HEK293 (cell line): ENCODE measurements around the gene ARHGAP15.

Experiments
- CTCF ChIA-PET: fragments of 350-600 bp; formaldehyde crosslinking; extraction: SDS; loops from one replicate; lab custom pipeline; 2021; ENCODE audit warnings: antibody characterized with exemption; lab: Yijun Ruan, JAX
- POLR2A ChIA-PET: fragments of 300-600 bp; formaldehyde crosslinking; extraction: SDS; loops from one replicate; lab custom pipeline; 2020; ENCODE audit warnings: antibody characterized with exemption, inconsistent platforms; lab: Yijun Ruan, JAX
- H3K27ac ChIP-seq: fragments of 200-500 bp; sonication (Bioruptor generic); 2 replicates; pipeline ENCODE4 v1.5.1; 2014; ENCODE audit warnings: low read depth, low read length, control low read depth, inconsistent platforms; ENCODE audit errors: extremely low read depth
- H3K36me3 ChIP-seq, 2 experiments: fragments of 200-500 bp in 1 of 2; sonication (Bioruptor generic) in 1 of 2; 1 replicate in 1 of 2; 2 replicates in 1 of 2; pipeline ENCODE4 v1.5.1; 2014 to 2017; ENCODE audit warnings: inconsistent platforms in 2 of 2, low read length in 2 of 2; ENCODE audit not compliant: control insufficient read depth in 2 of 2, insufficient read depth in 1 of 2
- H3K4me1 ChIP-seq: fragments of 200-500 bp; sonication (Bioruptor generic); 2 replicates; pipeline ENCODE4 v1.5.1; 2014; ENCODE audit warnings: mild to moderate bottlenecking, low read length, inconsistent platforms; ENCODE audit not compliant: control insufficient read depth, insufficient read depth
- H3K4me3 ChIP-seq: 2 replicates; pipeline ENCODE4 v1.5.1; 2011; ENCODE audit warnings: low read depth, mild to moderate bottlenecking, control low read depth, low read length, moderate library complexity
- H3K9me3 ChIP-seq: fragments of 200-500 bp; sonication (Bioruptor generic); 2 replicates; pipeline ENCODE4 v1.5.1; 2014; ENCODE audit warnings: low read depth, low read length, inconsistent platforms; ENCODE audit not compliant: control insufficient read depth, insufficient read depth
- ELK4 ChIP-seq: IDR thresholded peaks from 2 replicates; pipeline ENCODE4 v1.6.1; 2011; ENCODE audit warnings: mild to moderate bottlenecking, low read depth, low read length, borderline replicate concordance
- GLI2 ChIP-seq: fragments of 450-650 bp; formaldehyde crosslinking; IDR thresholded peaks from 2 replicates; pipeline ENCODE4; 2017; ENCODE audit warnings: missing biosample characterization, missing genetic modification characterization, low read depth, borderline replicate concordance
- KLF1 ChIP-seq: fragments of 450-650 bp; formaldehyde crosslinking; IDR thresholded peaks from 2 replicates; pipeline ENCODE4 v1.5.1; 2016; ENCODE audit warnings: missing biosample characterization, missing genetic modification characterization
- SCRT1 ChIP-seq: fragments of 450-650 bp; formaldehyde crosslinking; IDR thresholded peaks from 2 replicates; pipeline ENCODE4 v1.5.1; 2016; ENCODE audit warnings: missing biosample characterization, missing genetic modification characterization, borderline replicate concordance
- SCRT2 ChIP-seq: fragments of 450-650 bp; formaldehyde crosslinking; IDR thresholded peaks from 2 replicates; pipeline ENCODE4 v1.5.1; 2016; ENCODE audit warnings: missing biosample characterization, missing genetic modification characterization
- ZNF112 ChIP-seq: fragments of 450-650 bp; formaldehyde crosslinking; IDR thresholded peaks from 2 replicates; pipeline ENCODE4 v1.5.0; 2017; ENCODE audit warnings: missing biosample characterization, missing genetic modification characterization
- ZNF114 ChIP-seq: fragments of 450-650 bp; formaldehyde crosslinking; IDR thresholded peaks from 2 replicates; pipeline ENCODE4 v1.5.0; 2017; ENCODE audit warnings: missing biosample characterization, missing genetic modification characterization
- ZNF132 ChIP-seq: fragments of 450-650 bp; formaldehyde crosslinking; IDR thresholded peaks from 2 replicates; pipeline ENCODE4 v1.5.1; 2017; ENCODE audit warnings: missing biosample characterization, missing genetic modification characterization, borderline replicate concordance
- ZNF133 ChIP-seq: fragments of 450-650 bp; formaldehyde crosslinking; IDR thresholded peaks from 2 replicates; pipeline ENCODE4 v1.5.1; 2016; ENCODE audit warnings: missing biosample characterization, missing genetic modification characterization
- ZNF311 ChIP-seq: fragments of 450-650 bp; formaldehyde crosslinking; IDR thresholded peaks from 2 replicates; pipeline ENCODE4 v1.5.1; 2017; ENCODE audit warnings: missing biosample characterization, missing genetic modification characterization, borderline replicate concordance
- ZNF354C ChIP-seq: fragments of 450-650 bp; formaldehyde crosslinking; IDR thresholded peaks from 2 replicates; pipeline ENCODE4 v1.5.1; 2016; ENCODE audit warnings: missing biosample characterization, missing genetic modification characterization, low read depth, borderline replicate concordance
- ZNF37A ChIP-seq: fragments of 450-650 bp; IDR thresholded peaks from 2 replicates; pipeline ENCODE4 v1.5.1; 2018; ENCODE audit warnings: missing biosample characterization, missing genetic modification characterization
- ZNF416 ChIP-seq: fragments of 450-650 bp; formaldehyde crosslinking; IDR thresholded peaks from 2 replicates; pipeline ENCODE4 v1.5.1; 2016; ENCODE audit warnings: missing biosample characterization, missing genetic modification characterization
- ZNF560 ChIP-seq: fragments of 450-650 bp; formaldehyde crosslinking; IDR thresholded peaks from 2 replicates; pipeline ENCODE4 v1.5.1; 2017; ENCODE audit warnings: missing biosample characterization, missing genetic modification characterization, borderline replicate concordance
- ZNF571 ChIP-seq: fragments of 450-650 bp; formaldehyde crosslinking; IDR thresholded peaks from 2 replicates; pipeline ENCODE4 v1.5.0; 2017; ENCODE audit warnings: missing biosample characterization, missing genetic modification characterization
- ZNF585B ChIP-seq: fragments of 450-650 bp; formaldehyde crosslinking; IDR thresholded peaks from 2 replicates; pipeline ENCODE4 v1.5.1; 2016; ENCODE audit warnings: missing biosample characterization, missing genetic modification characterization
- ZNF792 ChIP-seq: fragments of 450-650 bp; formaldehyde crosslinking; IDR thresholded peaks from 2 replicates; pipeline ENCODE4 v1.5.1; 2016; ENCODE audit warnings: missing biosample characterization, missing genetic modification characterization
- ZSCAN4 ChIP-seq: fragments of 450-650 bp; formaldehyde crosslinking; IDR thresholded peaks from 2 replicates; pipeline ENCODE4 v1.5.1; 2017; ENCODE audit warnings: missing biosample characterization, missing genetic modification characterization
- ZXDB ChIP-seq: fragments of 450-650 bp; formaldehyde crosslinking; IDR thresholded peaks from 2 replicates; pipeline ENCODE4 v1.5.1; 2016; ENCODE audit warnings: missing biosample characterization, missing genetic modification characterization
- TF ChIP-seq, protein P1 (sequence below): fragments of 450-650 bp; formaldehyde crosslinking; IDR thresholded peaks from 2 replicates; pipeline ENCODE4 v1.5.1; 2016; ENCODE audit warnings: missing biosample characterization, missing genetic modification characterization
- TF ChIP-seq, protein P2 (sequence below): fragments of 450-650 bp; formaldehyde crosslinking; IDR thresholded peaks from 2 replicates; pipeline ENCODE4 v1.5.1; 2016; ENCODE audit warnings: missing biosample characterization, missing genetic modification characterization
- TF ChIP-seq, protein P3 (sequence below): fragments of 450-650 bp; formaldehyde crosslinking; IDR thresholded peaks from 2 replicates; pipeline ENCODE4 v1.5.1; 2017; ENCODE audit warnings: missing biosample characterization, missing genetic modification characterization
- TF ChIP-seq, protein P4 (sequence below): fragments of 450-650 bp; formaldehyde crosslinking; IDR thresholded peaks from 2 replicates; pipeline ENCODE4; 2016; ENCODE audit warnings: missing biosample characterization, missing genetic modification characterization

Gene ARHGAP15

GRCh38 chr2:143186876-143187275, 57.7 kb downstream of the ARHGAP15 start (continued):
- TF ChIP-seq, protein P1, sequence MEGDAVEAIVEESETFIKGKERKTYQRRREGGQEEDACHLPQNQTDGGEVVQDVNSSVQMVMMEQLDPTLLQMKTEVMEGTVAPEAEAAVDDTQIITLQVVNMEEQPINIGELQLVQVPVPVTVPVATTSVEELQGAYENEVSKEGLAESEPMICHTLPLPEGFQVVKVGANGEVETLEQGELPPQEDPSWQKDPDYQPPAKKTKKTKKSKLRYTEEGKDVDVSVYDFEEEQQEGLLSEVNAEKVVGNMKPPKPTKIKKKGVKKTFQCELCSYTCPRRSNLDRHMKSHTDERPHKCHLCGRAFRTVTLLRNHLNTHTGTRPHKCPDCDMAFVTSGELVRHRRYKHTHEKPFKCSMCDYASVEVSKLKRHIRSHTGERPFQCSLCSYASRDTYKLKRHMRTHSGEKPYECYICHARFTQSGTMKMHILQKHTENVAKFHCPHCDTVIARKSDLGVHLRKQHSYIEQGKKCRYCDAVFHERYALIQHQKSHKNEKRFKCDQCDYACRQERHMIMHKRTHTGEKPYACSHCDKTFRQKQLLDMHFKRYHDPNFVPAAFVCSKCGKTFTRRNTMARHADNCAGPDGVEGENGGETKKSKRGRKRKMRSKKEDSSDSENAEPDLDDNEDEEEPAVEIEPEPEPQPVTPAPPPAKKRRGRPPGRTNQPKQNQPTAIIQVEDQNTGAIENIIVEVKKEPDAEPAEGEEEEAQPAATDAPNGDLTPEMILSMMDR (tag by site-specific recombination), result no peak

GRCh38 chr2:143190431-143190830, 61.2 kb downstream of the ARHGAP15 start:
- no peaks in the 10 kb centered on the region for H3K9me3 ChIP-seq
- no peak overlapping the region for H3K4me3 ChIP-seq
- CTCF ChIA-PET, result interaction anchor here (1.0 kb wide), 1 partner anchor 19 kb away, joined by 6 read pairs; no protein-coding TSS in a partner anchor
- TF ChIP-seq ELK4 (no peak), ZNF132 (no peak), ZNF560 (tag by site-specific recombination) (no peak), ZSCAN4 (no peak), ZNF354C (tag by site-specific recombination) (no peak), ZNF416 (tag by site-specific recombination) (no peak), ZNF311 (tag by site-specific recombination) (no peak)
- TF ChIP-seq, protein P2, sequence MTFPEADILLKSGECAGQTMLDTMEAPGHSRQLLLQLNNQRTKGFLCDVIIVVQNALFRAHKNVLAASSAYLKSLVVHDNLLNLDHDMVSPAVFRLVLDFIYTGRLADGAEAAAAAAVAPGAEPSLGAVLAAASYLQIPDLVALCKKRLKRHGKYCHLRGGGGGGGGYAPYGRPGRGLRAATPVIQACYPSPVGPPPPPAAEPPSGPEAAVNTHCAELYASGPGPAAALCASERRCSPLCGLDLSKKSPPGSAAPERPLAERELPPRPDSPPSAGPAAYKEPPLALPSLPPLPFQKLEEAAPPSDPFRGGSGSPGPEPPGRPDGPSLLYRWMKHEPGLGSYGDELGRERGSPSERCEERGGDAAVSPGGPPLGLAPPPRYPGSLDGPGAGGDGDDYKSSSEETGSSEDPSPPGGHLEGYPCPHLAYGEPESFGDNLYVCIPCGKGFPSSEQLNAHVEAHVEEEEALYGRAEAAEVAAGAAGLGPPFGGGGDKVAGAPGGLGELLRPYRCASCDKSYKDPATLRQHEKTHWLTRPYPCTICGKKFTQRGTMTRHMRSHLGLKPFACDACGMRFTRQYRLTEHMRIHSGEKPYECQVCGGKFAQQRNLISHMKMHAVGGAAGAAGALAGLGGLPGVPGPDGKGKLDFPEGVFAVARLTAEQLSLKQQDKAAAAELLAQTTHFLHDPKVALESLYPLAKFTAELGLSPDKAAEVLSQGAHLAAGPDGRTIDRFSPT (tag by site-specific recombination), result no peak
- POLR2A ChIA-PET, result no interaction called here
- no peak overlapping the region for H3K27ac ChIP-seq
- no peaks in the 10 kb centered on the region for H3K36me3 ChIP-seq
- H3K4me1 ChIP-seq, result no peaks in the 10 kb centered on the region

DNA sequence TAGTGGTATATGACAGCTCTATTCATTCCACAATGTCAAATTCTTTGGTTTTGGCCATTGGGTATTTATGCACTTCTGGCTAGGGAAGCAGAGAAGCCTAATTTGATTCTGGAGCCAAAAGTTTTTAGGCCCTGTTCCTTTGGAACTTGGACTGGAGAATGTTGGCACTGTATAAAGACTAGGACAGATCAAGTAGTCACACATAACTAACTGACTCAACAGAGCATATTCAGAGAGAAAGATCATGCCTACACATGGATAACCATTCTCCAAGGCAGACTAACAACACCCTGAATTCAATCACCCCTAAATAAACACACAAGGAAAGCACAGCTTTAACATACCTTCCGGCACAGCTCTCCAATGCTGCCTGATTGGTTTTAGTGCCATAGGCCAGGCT, 62.9 kb downstream of the ARHGAP15 start:
- Histone ChIP-seq H3K36me3 (no peaks in the 10 kb centered on the region), H3K9me3 (no peaks in the 10 kb centered on the region), H3K4me1 (no peaks in the 10 kb centered on the region), H3K27ac (no peak overlapping the region), H3K4me3 (no peak overlapping the region)
- ChIA-PET POLR2A (no interaction called here), CTCF (interaction anchor here (0.8 kb wide), 1 partner anchor 30 kb away, joined by 4 read pairs; no protein-coding TSS in a partner anchor)
- TF ChIP-seq ZNF114 (tag by site-specific recombination) (no peak), KLF1 (no peak)
- TF ChIP-seq, protein P3, sequence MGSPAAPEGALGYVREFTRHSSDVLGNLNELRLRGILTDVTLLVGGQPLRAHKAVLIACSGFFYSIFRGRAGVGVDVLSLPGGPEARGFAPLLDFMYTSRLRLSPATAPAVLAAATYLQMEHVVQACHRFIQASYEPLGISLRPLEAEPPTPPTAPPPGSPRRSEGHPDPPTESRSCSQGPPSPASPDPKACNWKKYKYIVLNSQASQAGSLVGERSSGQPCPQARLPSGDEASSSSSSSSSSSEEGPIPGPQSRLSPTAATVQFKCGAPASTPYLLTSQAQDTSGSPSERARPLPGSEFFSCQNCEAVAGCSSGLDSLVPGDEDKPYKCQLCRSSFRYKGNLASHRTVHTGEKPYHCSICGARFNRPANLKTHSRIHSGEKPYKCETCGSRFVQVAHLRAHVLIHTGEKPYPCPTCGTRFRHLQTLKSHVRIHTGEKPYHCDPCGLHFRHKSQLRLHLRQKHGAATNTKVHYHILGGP, result no peak

DNA sequence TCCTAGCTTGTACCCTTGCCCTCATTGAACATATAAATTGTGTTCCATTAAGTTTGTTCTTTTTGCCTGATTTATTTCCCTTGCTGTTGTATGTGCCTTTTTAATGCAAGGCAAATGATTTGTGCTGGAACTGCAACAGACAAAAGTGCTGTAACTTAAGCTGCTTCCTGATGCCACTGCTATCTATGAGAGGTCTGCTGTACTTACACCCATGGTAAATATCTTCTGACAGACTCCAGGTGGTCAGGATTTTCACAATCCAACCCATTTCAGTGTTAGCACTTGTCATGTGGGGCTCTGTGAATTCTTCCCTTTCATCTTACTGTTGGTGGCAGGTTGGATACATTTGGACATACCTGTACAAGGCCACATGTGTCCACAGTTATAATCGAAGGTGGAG, 63.5 kb downstream of the ARHGAP15 start:
- H3K4me3 ChIP-seq, result no peak overlapping the region
- ChIA-PET POLR2A (no interaction called here), CTCF (interaction anchor here (0.8 kb wide), 1 partner anchor 30 kb away, joined by 4 read pairs; no protein-coding TSS in a partner anchor)
- H3K36me3 ChIP-seq, result no peaks in the 10 kb centered on the region
- H3K4me1 ChIP-seq, result no peaks in the 10 kb centered on the region
- H3K27ac ChIP-seq, result no peak overlapping the region
- no peaks in the 10 kb centered on the region for H3K9me3 ChIP-seq
- TF ChIP-seq ZXDB (no peak), ZNF133 (no peak), ZNF112 (tag by site-specific recombination) (no peak), SCRT1 (tag by site-specific recombination) (no peak), ZNF37A (no peak), GLI2 (tag by site-specific recombination) (no peak), ZNF571 (tag by site-specific recombination) (no peak), ZNF585B (no peak), SCRT2 (tag by site-specific recombination) (no peak), ZNF792 (tag by site-specific recombination) (no peak)
- TF ChIP-seq, protein P4, sequence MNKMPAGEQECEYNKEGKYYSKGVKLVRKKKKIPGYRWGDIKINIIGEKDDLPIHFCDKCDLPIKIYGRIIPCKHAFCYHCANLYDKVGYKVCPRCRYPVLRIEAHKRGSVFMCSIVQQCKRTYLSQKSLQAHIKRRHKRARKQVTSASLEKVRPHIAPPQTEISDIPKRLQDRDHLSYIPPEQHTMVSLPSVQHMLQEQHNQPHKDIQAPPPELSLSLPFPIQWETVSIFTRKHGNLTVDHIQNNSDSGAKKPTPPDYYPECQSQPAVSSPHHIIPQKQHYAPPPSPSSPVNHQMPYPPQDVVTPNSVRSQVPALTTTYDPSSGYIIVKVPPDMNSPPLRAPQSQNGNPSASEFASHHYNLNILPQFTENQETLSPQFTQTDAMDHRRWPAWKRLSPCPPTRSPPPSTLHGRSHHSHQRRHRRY (tag by site-specific recombination), result no peak
